WI38 (cell line): ENCODE data around the gene IL37.

Experiments
- H3K4me3 ChIP-seq: 2 replicates; pipeline ENCODE4 v1.5.1; 2011; ENCODE audit warnings: low read depth, mild to moderate bottlenecking, control low read depth, low read length
- CTCF ChIP-seq: IDR thresholded peaks from 2 replicates; pipeline ENCODE4 v1.5.1; 2012; ENCODE audit warnings: low read depth, mild to moderate bottlenecking, control low read depth, low read length

The IL37 gene

GRCh38 chr2:112910865-112911264, at the start of gene IL37:
TSS of gene IL37 (plus strand) at chr2:112911165. CDS start at chr2:112913013, 1,848 bp downstream.
- H3K4me3 ChIP-seq = no peak within 1 kb of the TSS
- TF ChIP-seq CTCF = no peak

GRCh38 chr2:112864072-112864471, 46.9 kb upstream of the IL37 start:
- no peak overlapping the region for H3K4me3 ChIP-seq
- TF ChIP-seq CTCF = no peak

GRCh38 chr2:112866128-112866835, 44.7 kb upstream of the IL37 start:
- no peak overlapping the region for H3K4me3 ChIP-seq
- TF ChIP-seq CTCF = no peak

- TF ChIP-seq CTCF = no peak
- H3K4me3 ChIP-seq = no peak overlapping the region
These were observed 43.0 kb upstream of the IL37 start for GRCh38 chr2:112867701-112868631.

GRCh38 chr2:112869258-112869842, 41.6 kb upstream of the IL37 start:
- no peak for TF ChIP-seq CTCF
- no peak overlapping the region for H3K4me3 ChIP-seq

GRCh38 chr2:112870841-112871835, 39.8 kb upstream of the IL37 start:
- TF ChIP-seq CTCF = no peak
- no peak overlapping the region for H3K4me3 ChIP-seq
